HepG2 (cell line): ENCODE data around the gene INF2. TPM values are rescaled to one million over a fixed set of nuclear protein-coding genes. Genes with fewer than 3 reads are reported as not detected.

Source experiments
- CBFB ChIP-seq: sonication (generic); formaldehyde crosslinking; IDR thresholded peaks from 2 replicates; pipeline ENCODE4 v1.4.0; 2020; ENCODE audit warnings: missing genetic modification reagents
- CHD2 ChIP-seq: IDR thresholded peaks from 2 replicates; pipeline ENCODE4 v1.6.1; 2011; ENCODE audit warnings: low read depth, low read length, improper control_type of control experiment
- DMAP1 ChIP-seq: IDR thresholded peaks from 2 replicates; pipeline ENCODE4 v1.6.1; 2016
- MAF1 ChIP-seq: sonication (generic); formaldehyde crosslinking; IDR thresholded peaks from 2 replicates; pipeline ENCODE4 v1.5.0; 2020; ENCODE audit warnings: missing genetic modification reagents, borderline replicate concordance
- STAG1 ChIP-seq: sonication (generic); formaldehyde crosslinking; IDR thresholded peaks from 2 replicates; pipeline ENCODE4 v1.4.0; 2020; ENCODE audit warnings: missing genetic modification reagents
- ZNF350 ChIP-seq: sonication (generic); formaldehyde crosslinking; IDR thresholded peaks from 2 replicates; pipeline ENCODE4 v1.4.0; 2020; ENCODE audit warnings: mild to moderate bottlenecking, low read depth, missing genetic modification reagents, borderline replicate concordance
- ZNF768 ChIP-seq: sonication (generic); formaldehyde crosslinking; IDR thresholded peaks from 2 replicates; pipeline ENCODE4 v1.4.0; 2020; ENCODE audit warnings: missing genetic modification reagents
- polyA plus RNA-seq, 8 experiments: library from polyadenylated mRNA; depleted of rRNA in 3 of 8; stranded (reverse) in 7 of 8; unstranded in 1 of 8; fragments of >200 nt; fragmentation: Illumina TruSeq in 4 of 8; extraction: Trizol in 4 of 8; gene quantifications; 2 replicates each; pipeline versions ENCODE4 v1.2.1 to v1.2.3, GENCODE V29; 2011 to 2016; ENCODE audit warnings: low read depth in 4 of 8, missing spikeins in 1 of 8, mixed read lengths in 1 of 8; ENCODE audit not compliant: insufficient read depth in 1 of 8
- total RNA-seq, 5 experiments: library from RNA; depleted of rRNA; stranded (reverse); fragments of >200 nt; fragmentation: Illumina TruSeq; extraction: Trizol; gene quantifications; 2 replicates each; pipeline ENCODE4 v1.2.3, GENCODE V29; 2016; ENCODE audit warnings: low read depth in 1 of 5
- TF ChIP-seq, protein P1 (sequence below): sonication (generic); formaldehyde crosslinking; IDR thresholded peaks from 2 replicates; pipeline ENCODE4 v1.4.0; 2020; ENCODE audit warnings: missing genetic modification reagents
- TF ChIP-seq, protein P2 (sequence below), 2 experiments: IDR thresholded peaks; 2 replicates each; pipeline ENCODE4 v1.6.1; 2011 to 2012; ENCODE audit warnings: low read length in 2 of 2, borderline replicate concordance in 1 of 2, low read depth in 1 of 2, mild to moderate bottlenecking in 1 of 2, moderate library complexity in 1 of 2
- TF ChIP-seq, protein P3 (sequence below): sonication (generic); formaldehyde crosslinking; IDR thresholded peaks from 2 replicates; pipeline ENCODE4 v1.4.0; 2020; ENCODE audit warnings: missing genetic modification reagents
- TF ChIP-seq, protein P4 (sequence below): sonication (generic); formaldehyde crosslinking; IDR thresholded peaks from 2 replicates; pipeline ENCODE4 v1.4.0; 2020; ENCODE audit warnings: missing genetic modification reagents

INF2 gene
- total and polyA plus RNA-seq, 2 of the 13 experiments (the other 11 are each of a cell fraction or from before 2014, with no cell fraction given), result 16.4 to 26.4 TPM

DNA sequence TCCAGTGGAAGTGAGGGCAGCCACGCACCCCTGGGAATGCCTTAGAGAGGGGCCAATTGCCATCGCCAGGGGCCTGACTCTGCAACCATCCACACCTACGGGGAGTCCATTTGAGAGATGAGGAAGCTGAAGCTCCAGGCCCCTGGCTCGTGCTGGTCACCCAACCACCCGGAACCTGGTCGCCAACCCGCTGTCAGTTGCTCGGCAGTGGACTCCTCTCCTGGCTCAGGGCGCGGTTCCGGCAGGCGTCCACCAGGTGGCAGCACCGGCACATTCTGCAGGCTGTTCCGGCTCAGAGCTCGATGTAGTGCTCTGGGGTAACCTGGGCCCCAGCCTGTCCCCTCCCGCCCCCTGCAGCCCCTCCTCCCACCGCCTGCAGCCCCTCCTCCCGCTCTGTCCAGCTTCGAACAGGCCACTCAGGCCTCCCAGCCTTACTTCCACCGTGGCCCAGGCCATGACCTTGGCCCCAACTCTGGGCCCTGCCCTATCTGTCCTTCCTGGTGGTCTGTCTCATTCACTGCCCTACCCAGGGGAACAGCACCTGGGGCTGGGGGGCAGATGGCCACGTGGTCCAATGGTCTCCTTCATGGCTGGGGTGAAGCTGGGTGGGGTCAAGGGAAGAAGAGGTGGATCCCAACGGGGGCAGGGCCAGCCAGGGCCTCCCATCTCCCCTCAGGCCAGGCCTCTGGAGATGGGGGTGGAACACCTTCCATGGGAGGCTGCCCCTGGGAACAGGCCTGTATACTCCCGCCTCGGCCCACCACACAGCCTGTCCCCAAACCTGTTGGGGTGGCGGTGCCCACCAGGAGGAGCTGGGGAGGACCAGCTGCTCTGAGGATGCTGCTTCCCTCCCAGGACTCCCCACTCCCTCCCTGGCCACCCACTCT, 79.3 kb downstream of the INF2 start (continued):
- TF ChIP-seq, protein P1, sequence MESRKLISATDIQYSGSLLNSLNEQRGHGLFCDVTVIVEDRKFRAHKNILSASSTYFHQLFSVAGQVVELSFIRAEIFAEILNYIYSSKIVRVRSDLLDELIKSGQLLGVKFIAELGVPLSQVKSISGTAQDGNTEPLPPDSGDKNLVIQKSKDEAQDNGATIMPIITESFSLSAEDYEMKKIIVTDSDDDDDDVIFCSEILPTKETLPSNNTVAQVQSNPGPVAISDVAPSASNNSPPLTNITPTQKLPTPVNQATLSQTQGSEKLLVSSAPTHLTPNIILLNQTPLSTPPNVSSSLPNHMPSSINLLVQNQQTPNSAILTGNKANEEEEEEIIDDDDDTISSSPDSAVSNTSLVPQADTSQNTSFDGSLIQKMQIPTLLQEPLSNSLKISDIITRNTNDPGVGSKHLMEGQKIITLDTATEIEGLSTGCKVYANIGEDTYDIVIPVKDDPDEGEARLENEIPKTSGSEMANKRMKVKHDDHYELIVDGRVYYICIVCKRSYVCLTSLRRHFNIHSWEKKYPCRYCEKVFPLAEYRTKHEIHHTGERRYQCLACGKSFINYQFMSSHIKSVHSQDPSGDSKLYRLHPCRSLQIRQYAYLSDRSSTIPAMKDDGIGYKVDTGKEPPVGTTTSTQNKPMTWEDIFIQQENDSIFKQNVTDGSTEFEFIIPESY (CRISPR knock-in tag), result peak; percentile 17; the same call in 1 of the 2 replicates
- TF ChIP-seq ZNF350 (CRISPR knock-in tag) (no peak), CHD2 (peak; percentile 26; the same call in 1 of the 2 replicates), ZNF768 (0 out of 2 replicates have a peak, but pooled peaks have one; percentile 25), STAG1 (peak; percentile 91), DMAP1 (CRISPR knock-in tag) (peak; percentile 88), MAF1 (CRISPR knock-in tag) (no peak), CBFB (peak; percentile 54; the same call in 1 of the 2 replicates)
- TF ChIP-seq, protein P2, sequence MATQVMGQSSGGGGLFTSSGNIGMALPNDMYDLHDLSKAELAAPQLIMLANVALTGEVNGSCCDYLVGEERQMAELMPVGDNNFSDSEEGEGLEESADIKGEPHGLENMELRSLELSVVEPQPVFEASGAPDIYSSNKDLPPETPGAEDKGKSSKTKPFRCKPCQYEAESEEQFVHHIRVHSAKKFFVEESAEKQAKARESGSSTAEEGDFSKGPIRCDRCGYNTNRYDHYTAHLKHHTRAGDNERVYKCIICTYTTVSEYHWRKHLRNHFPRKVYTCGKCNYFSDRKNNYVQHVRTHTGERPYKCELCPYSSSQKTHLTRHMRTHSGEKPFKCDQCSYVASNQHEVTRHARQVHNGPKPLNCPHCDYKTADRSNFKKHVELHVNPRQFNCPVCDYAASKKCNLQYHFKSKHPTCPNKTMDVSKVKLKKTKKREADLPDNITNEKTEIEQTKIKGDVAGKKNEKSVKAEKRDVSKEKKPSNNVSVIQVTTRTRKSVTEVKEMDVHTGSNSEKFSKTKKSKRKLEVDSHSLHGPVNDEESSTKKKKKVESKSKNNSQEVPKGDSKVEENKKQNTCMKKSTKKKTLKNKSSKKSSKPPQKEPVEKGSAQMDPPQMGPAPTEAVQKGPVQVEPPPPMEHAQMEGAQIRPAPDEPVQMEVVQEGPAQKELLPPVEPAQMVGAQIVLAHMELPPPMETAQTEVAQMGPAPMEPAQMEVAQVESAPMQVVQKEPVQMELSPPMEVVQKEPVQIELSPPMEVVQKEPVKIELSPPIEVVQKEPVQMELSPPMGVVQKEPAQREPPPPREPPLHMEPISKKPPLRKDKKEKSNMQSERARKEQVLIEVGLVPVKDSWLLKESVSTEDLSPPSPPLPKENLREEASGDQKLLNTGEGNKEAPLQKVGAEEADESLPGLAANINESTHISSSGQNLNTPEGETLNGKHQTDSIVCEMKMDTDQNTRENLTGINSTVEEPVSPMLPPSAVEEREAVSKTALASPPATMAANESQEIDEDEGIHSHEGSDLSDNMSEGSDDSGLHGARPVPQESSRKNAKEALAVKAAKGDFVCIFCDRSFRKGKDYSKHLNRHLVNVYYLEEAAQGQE (IDR thresholded peaks at IDR 0.05; ENCODE audit: borderline replicate concordance in 1 of 2, low read depth in 1 of 2, low read length in 2 of 2), result peak in 1 of 2 experiments; percentile 50; a peak in 1 of 4 replicates
- TF ChIP-seq, protein P3, sequence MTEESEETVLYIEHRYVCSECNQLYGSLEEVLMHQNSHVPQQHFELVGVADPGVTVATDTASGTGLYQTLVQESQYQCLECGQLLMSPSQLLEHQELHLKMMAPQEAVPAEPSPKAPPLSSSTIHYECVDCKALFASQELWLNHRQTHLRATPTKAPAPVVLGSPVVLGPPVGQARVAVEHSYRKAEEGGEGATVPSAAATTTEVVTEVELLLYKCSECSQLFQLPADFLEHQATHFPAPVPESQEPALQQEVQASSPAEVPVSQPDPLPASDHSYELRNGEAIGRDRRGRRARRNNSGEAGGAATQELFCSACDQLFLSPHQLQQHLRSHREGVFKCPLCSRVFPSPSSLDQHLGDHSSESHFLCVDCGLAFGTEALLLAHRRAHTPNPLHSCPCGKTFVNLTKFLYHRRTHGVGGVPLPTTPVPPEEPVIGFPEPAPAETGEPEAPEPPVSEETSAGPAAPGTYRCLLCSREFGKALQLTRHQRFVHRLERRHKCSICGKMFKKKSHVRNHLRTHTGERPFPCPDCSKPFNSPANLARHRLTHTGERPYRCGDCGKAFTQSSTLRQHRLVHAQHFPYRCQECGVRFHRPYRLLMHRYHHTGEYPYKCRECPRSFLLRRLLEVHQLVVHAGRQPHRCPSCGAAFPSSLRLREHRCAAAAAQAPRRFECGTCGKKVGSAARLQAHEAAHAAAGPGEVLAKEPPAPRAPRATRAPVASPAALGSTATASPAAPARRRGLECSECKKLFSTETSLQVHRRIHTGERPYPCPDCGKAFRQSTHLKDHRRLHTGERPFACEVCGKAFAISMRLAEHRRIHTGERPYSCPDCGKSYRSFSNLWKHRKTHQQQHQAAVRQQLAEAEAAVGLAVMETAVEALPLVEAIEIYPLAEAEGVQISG, result peak; percentile 54; the same call in 1 of the 2 replicates
- TF ChIP-seq, protein P4, sequence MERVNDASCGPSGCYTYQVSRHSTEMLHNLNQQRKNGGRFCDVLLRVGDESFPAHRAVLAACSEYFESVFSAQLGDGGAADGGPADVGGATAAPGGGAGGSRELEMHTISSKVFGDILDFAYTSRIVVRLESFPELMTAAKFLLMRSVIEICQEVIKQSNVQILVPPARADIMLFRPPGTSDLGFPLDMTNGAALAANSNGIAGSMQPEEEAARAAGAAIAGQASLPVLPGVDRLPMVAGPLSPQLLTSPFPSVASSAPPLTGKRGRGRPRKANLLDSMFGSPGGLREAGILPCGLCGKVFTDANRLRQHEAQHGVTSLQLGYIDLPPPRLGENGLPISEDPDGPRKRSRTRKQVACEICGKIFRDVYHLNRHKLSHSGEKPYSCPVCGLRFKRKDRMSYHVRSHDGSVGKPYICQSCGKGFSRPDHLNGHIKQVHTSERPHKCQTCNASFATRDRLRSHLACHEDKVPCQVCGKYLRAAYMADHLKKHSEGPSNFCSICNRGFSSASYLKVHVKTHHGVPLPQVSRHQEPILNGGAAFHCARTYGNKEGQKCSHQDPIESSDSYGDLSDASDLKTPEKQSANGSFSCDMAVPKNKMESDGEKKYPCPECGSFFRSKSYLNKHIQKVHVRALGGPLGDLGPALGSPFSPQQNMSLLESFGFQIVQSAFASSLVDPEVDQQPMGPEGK (CRISPR knock-in tag), result peak; percentile 90
